ENCODE measurements around the gene MR1. TPM values are rescaled to one million over a fixed set of nuclear protein-coding genes. Genes with fewer than 3 reads are reported as not detected.
A peak's percentile ranks its signal among the peaks of the same experiment; 100 is the strongest.

Gene MR1
- total RNA-seq, 3 donors from 2014 or later, result 3.3 to 14.6 (median 7.4) TPM

DNA sequence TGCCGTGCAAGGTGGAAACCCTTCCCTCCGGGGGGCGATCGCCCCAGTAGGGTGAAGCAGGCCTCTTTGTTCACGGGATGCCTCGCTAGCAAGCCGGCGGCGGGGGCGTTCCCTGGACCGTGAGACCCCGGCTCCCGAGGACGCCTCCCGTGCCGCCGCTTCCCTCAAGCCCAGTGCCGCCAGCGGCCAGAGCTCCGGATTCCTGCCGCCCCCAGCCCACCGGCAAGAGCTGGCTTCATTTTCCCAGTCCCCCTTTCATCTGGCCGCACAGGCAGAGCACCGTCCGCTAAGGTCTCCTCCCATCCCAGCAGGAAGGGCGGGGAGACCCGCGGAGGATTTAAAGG is 71.0 kb downstream of the MR1 start:
- H3K4me1 ChIP-seq (ENCODE audit: low read depth), result peaks cover 13% of the 10 kb centered on the region

GRCh38 chr1:181105134-181106021 is 71.6 kb downstream of the MR1 start:
- Histone ChIP-seq H3K9me3 (no peaks in the 10 kb centered on the region), H3K4me1 (ENCODE audit: low read depth) (peaks cover 13% of the 10 kb centered on the region), H3K36me3 (ENCODE audit: low read depth) (no peaks in the 10 kb centered on the region), H3K4me3 (peak overlapping the region; percentile 22)
- DNase-seq (peak; percentile 95 to 97 (median 97)), ATAC-seq (peak; percentile 95)
- intact Hi-C loops (cut with DNase I, micrococcal nuclease), result no loop called here
- TF ChIP-seq CTCF (IDR thresholded peaks at IDR 0.05), result no peak

More for the DNA sequence above, 71.0 kb downstream of the MR1 start:
- DNase-seq (no peak), ATAC-seq (no peak)
- Histone ChIP-seq H3K36me3 (ENCODE audit: low read depth) (no peaks in the 10 kb centered on the region), H3K9me3 (no peaks in the 10 kb centered on the region), H3K4me3 (peak overlapping the region; percentile 22)
- TF ChIP-seq CTCF (IDR thresholded peaks at IDR 0.05), result no peak
- intact Hi-C loops (cut with DNase I, micrococcal nuclease), result no loop called here

DNA sequence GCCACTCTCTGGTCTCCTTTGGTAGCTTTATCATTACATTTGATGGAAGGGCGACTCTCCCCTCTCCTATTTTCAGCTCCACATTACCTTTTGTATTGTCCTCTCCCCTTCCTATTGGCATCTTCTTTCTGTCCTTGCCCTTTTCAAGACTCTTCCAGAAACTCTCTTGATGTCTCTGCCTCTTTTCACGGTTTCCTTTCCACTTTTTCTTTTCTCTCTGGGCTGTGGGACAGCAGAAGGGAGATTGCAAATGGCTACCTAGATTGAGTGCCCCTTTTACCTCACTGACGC is 72.2 kb downstream of the MR1 start:
- no peak for TF ChIP-seq CTCF (IDR thresholded peaks at IDR 0.05)
- intact Hi-C loops (cut with DNase I, micrococcal nuclease), result no loop called here
- peaks cover 13% of the 10 kb centered on the region for H3K4me1 ChIP-seq (ENCODE audit: low read depth)
- H3K9me3 ChIP-seq, result no peaks in the 10 kb centered on the region
- H3K36me3 ChIP-seq (ENCODE audit: low read depth), result no peaks in the 10 kb centered on the region
- no peak for DNase-seq
- ATAC-seq, result no peak
- no peak overlapping the region for H3K4me3 ChIP-seq

- no peak overlapping the region for H3K4me3 ChIP-seq
- peaks cover 13% of the 10 kb centered on the region for H3K4me1 ChIP-seq (ENCODE audit: low read depth)
- DNase-seq (no peak), ATAC-seq (no peak)
- H3K9me3 ChIP-seq, result no peaks in the 10 kb centered on the region
- no peaks in the 10 kb centered on the region for H3K36me3 ChIP-seq (ENCODE audit: low read depth)
- no peak for TF ChIP-seq CTCF (IDR thresholded peaks at IDR 0.05)
- intact Hi-C loops (cut with DNase I, micrococcal nuclease), result no loop called here
These were observed 72.7 kb downstream of the MR1 start for GRCh38 chr1:181106479-181106878.

DNA sequence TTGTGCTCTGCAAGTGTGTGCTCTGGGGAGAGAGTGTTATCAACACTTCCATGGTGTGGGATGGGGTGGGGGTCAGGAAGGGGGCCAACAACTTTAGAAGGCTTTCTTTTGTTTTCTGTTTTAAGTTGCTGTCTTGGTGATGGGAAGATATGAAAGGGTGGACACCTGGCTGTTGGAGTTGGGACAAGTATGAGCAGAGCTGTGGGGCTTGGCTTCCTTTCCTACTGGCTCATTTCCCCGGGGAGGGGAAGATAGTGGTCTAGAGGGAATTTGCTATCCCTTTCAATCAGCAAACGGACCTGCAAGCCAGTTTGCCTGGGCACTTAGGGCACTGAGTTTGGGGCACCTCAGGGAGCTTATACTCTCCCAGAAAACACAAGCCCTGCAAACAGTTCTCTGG is 73.9 kb downstream of the MR1 start:
- Histone ChIP-seq H3K9me3 (no peaks in the 10 kb centered on the region), H3K4me3 (no peak overlapping the region), H3K4me1 (ENCODE audit: low read depth) (peaks cover 12% of the 10 kb centered on the region), H3K36me3 (ENCODE audit: low read depth) (no peaks in the 10 kb centered on the region)
- intact Hi-C loops (cut with DNase I, micrococcal nuclease), result no loop called here
- DNase-seq (no peak), ATAC-seq (no peak)
- no peak for TF ChIP-seq CTCF (IDR thresholded peaks at IDR 0.05)

Data from mucosa of descending colon (tissue), 3 donors.